Glutamatergic neuron (in vitro differentiated cells): Measurements from ENCODE around the gene MMP23B. TPM values are rescaled to one million over a fixed set of nuclear protein-coding genes. Genes with fewer than 3 reads are reported as not detected.

Experiments
- DNase-seq: peaks from one replicate; pipeline ENCODE4 v3.0.0; 2022
- H3K27ac Mint-ChIP-seq: one replicate; pipeline ENCODE4 v1.8.0; 2020; ENCODE audit warnings: mild to moderate bottlenecking, mixed read lengths, inconsistent platforms; ENCODE audit not compliant: unreplicated experiment
- H3K27me3 Mint-ChIP-seq: one replicate; pipeline ENCODE4 v1.8.0; 2020; ENCODE audit warnings: mild to moderate bottlenecking, moderate library complexity, mixed read lengths, inconsistent platforms; ENCODE audit not compliant: unreplicated experiment
- H3K36me3 Mint-ChIP-seq: one replicate; pipeline ENCODE4 v1.8.0; 2020; ENCODE audit warnings: mild to moderate bottlenecking, mixed read lengths, inconsistent platforms; ENCODE audit not compliant: unreplicated experiment
- H3K4me1 Mint-ChIP-seq: one replicate; pipeline ENCODE4 v1.8.0; 2020; ENCODE audit warnings: mild to moderate bottlenecking, low read depth, mixed read lengths, inconsistent platforms; ENCODE audit not compliant: unreplicated experiment
- H3K4me3 Mint-ChIP-seq: one replicate; pipeline ENCODE4 v1.8.0; 2020; ENCODE audit warnings: mild to moderate bottlenecking, mixed read lengths, inconsistent platforms; ENCODE audit not compliant: unreplicated experiment
- H3K9me3 Mint-ChIP-seq: one replicate; pipeline ENCODE4 v1.8.0; 2020; ENCODE audit warnings: mild to moderate bottlenecking, moderate library complexity, mixed read lengths, inconsistent platforms; ENCODE audit not compliant: unreplicated experiment
- CTCF ChIP-seq: fragments of 200-600 bp; sonication (generic); IDR thresholded peaks from one replicate; pipeline ENCODE4 v1.5.0; 2021; ENCODE audit not compliant: partially characterized antibody, unreplicated experiment
- total RNA-seq: library from RNA; stranded (reverse); fragmentation: NEBNext Ultra II Directional; extraction: Animal tissue kit (Norgen Biotek cat#: 25700); gene quantifications from one replicate; pipeline ENCODE4 v1.2.1, GENCODE V29; 2021; ENCODE audit not compliant: unreplicated experiment

MMP23B gene
- total RNA-seq, 1 donor from 2014 or later, result 162 TPM

- Mint-ChIP-seq H3K4me3 (no peak overlapping the region), H3K36me3 (no peaks in the 10 kb centered on the region), H3K27me3 (peaks cover 5% of the 10 kb centered on the region), H3K27ac (no peak overlapping the region), H3K4me1 (no peaks in the 10 kb centered on the region), H3K9me3 (peaks cover 4% of the 10 kb centered on the region)
- no peak for DNase-seq
- TF ChIP-seq CTCF, result no peak
These were observed 28.2 kb upstream of the MMP23B start for GRCh38 chr1:1603671-1604373.

DNA sequence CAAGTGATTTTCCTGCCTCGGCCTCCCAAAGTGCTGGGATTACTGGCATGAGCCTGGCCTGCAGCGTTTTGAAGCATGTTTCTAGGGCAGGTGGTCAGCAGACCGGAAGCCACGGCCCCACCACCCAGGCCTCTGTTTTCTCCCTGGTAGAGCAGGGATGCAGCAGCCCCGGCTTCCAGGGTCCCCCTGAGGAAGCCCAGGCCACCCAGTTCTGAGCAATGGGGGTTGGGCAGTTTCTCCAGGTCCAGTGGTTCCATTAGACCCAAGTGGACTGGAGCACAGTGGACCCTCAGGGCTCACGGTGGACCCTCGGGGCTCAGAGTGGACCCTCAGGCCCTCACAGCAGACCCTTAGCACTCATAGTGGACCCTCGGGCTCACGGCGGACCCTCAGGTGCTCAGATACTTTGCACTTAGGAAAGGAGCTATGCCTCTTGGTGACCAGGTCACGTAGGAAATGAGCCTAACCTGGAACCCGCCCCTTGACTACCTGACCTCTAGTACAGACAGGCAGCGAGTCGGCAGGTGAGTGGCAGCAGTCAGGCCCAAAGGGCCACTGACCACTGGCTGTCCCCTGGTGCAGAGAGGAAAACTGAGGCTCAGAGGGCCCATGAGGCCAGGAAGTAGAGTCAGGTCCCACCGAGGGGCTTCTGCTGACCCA lies 27.5 kb upstream of the MMP23B start:
- Mint-ChIP-seq H3K36me3 (no peaks in the 10 kb centered on the region), H3K27ac (no peak overlapping the region), H3K4me3 (no peak overlapping the region), H3K27me3 (peaks cover 1% of the 10 kb centered on the region), H3K9me3 (peaks cover 4% of the 10 kb centered on the region), H3K4me1 (no peaks in the 10 kb centered on the region)
- no peak for DNase-seq
- TF ChIP-seq CTCF, result no peak

- peaks cover 4% of the 10 kb centered on the region for H3K9me3 Mint-ChIP-seq
- no peaks in the 10 kb centered on the region for H3K36me3 Mint-ChIP-seq
- H3K27ac Mint-ChIP-seq, result no peak overlapping the region
- H3K27me3 Mint-ChIP-seq, result peaks cover 1% of the 10 kb centered on the region
- no peak overlapping the region for H3K4me3 Mint-ChIP-seq
- H3K4me1 Mint-ChIP-seq, result no peaks in the 10 kb centered on the region
- DNase-seq, result no peak
- no peak for TF ChIP-seq CTCF
These were observed 26.9 kb upstream of the MMP23B start for GRCh38 chr1:1605034-1605591.

DNA sequence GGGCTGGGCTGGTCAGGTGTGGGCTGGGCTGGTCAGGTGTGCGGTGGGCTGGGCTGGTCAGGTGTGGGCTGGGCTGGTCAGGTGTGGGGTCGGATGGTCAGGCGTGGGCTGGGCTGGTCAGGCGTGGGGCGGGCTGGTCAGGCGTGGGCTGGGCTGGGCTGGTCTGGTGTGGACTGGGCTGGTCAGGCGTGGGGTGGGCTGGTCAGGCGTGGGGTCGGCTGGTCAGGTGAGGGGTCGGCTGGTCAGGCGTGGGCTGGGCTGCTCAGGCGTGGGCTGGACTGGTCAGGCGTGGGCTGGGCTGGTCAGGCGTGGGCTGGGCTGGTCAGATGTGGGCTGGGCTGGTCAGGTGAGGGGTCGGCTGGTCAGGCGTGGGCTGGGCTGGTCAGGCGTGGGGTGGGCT lies 26.2 kb upstream of the MMP23B start:
- H3K27me3 Mint-ChIP-seq, result peaks cover 1% of the 10 kb centered on the region
- H3K4me3 Mint-ChIP-seq, result no peak overlapping the region
- no peak overlapping the region for H3K27ac Mint-ChIP-seq
- H3K4me1 Mint-ChIP-seq, result no peaks in the 10 kb centered on the region
- no peak for DNase-seq
- no peak for TF ChIP-seq CTCF
- H3K9me3 Mint-ChIP-seq, result peaks cover 4% of the 10 kb centered on the region
- no peaks in the 10 kb centered on the region for H3K36me3 Mint-ChIP-seq

DNA sequence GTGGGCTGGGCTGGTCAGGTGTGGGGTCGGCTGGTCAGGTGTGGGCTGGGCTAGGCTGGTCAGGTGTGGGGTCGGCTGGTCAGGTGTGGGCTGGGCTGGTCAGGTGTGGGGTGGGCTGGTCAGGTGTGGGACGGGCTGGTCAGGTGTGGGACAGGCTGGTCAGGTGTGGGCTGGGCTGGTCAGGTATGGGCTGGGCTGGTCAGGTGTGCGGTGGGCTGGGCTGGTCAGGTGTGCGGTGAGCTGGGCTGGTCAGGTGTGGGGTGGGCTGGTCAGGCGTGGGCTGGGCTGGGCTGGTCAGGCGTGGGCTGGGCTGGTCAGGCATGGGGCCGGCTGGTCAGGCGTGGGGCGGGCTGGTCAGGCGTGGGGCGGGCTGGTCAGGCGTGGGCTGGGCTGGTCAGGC lies 25.7 kb upstream of the MMP23B start:
- H3K4me1 Mint-ChIP-seq, result no peaks in the 10 kb centered on the region
- DNase-seq, result no peak
- no peak overlapping the region for H3K4me3 Mint-ChIP-seq
- H3K27me3 Mint-ChIP-seq, result peaks cover 1% of the 10 kb centered on the region
- no peak for TF ChIP-seq CTCF
- H3K27ac Mint-ChIP-seq, result no peak overlapping the region
- no peaks in the 10 kb centered on the region for H3K36me3 Mint-ChIP-seq
- H3K9me3 Mint-ChIP-seq, result peaks cover 4% of the 10 kb centered on the region
